ENCODE data around the gene PXMP4. TPM values are rescaled to one million over a fixed set of nuclear protein-coding genes. Genes with fewer than 3 reads are reported as not detected.

PXMP4 gene
- polyA plus RNA-seq, 1 donor (not counting 4 experiments of a cell fraction or from before 2014, with no cell fraction given), result 3.2 TPM

DNA sequence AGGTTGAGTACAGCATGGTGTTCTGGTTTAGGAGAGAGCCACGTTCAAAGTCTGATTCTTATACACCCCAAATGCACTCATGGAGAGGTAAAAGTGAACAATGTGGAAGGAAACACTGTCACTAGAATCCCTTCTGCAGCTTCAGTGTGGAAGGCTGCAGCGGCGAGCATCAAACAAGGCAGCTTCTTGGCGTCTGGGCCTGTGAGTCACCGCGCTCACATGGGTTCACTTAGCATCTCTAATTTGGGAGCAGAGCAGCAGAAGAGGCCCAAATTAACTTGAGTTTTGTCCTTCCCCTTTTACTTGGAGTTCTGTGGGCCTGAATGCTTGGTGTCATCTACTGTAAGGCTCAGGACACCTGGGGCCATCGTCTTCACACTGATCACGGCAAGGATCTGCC, 23.0 kb downstream of the PXMP4 start:
- H3K9me1 ChIP-seq (ENCODE audit: control insufficient read depth, extremely low read depth, insufficient read depth, low read length), result no peaks in the 10 kb centered on the region
- H3K4me1 ChIP-seq (ENCODE audit: control insufficient read depth, extremely low read depth, insufficient read depth, low read length), result no peaks in the 10 kb centered on the region
- DNase-seq (ENCODE audit: low read depth, low spot score) (no peak), FAIRE-seq (no peak)
- H3K27me3 ChIP-seq (ENCODE audit: control insufficient read depth, extremely low read depth, insufficient read depth, low read length), result no peaks in the 10 kb centered on the region
- H3K79me2 ChIP-seq (ENCODE audit: control insufficient read depth, insufficient read depth, low read length), result no peaks in the 10 kb centered on the region
- no peak overlapping the region for H3K4me3 ChIP-seq (ENCODE audit: control insufficient read depth in 2 of 3, extremely low read depth in 1 of 3, insufficient read depth in 2 of 3, low read depth in 1 of 3, low read length in 3 of 3)
- H3K9me3 ChIP-seq (ENCODE audit: control insufficient read depth, low read depth, low read length), result no peaks in the 10 kb centered on the region
- no peak overlapping the region for H3K27ac ChIP-seq (ENCODE audit: control insufficient read depth, insufficient read depth, low read length)
- no peaks in the 10 kb centered on the region for H4K20me1 ChIP-seq (ENCODE audit: control insufficient read depth, extremely low read depth, insufficient read depth, low read length)
- H3K9ac ChIP-seq (ENCODE audit: control insufficient read depth, extremely low read depth, insufficient read depth, low read length), result no peak overlapping the region
- no peak overlapping the region for H3K4me2 ChIP-seq (ENCODE audit: control insufficient read depth, extremely low read depth, insufficient read depth, low read depth, low read length)
- dilution Hi-C loops (cut with MboI; ENCODE audit: extremely low pct_ligation_motif_present, low sequenced_read_pairs), result no loop called here
- H3K36me3 ChIP-seq (ENCODE audit: control insufficient read depth in 2 of 2, extremely low read depth in 1 of 2, insufficient read depth in 2 of 2, low read length in 2 of 2), result no peaks in the 10 kb centered on the region
- TF ChIP-seq EZH2 (IDR thresholded peaks at IDR 0.05; ENCODE audit: low read length), result no peak
- TF ChIP-seq, protein P1, sequence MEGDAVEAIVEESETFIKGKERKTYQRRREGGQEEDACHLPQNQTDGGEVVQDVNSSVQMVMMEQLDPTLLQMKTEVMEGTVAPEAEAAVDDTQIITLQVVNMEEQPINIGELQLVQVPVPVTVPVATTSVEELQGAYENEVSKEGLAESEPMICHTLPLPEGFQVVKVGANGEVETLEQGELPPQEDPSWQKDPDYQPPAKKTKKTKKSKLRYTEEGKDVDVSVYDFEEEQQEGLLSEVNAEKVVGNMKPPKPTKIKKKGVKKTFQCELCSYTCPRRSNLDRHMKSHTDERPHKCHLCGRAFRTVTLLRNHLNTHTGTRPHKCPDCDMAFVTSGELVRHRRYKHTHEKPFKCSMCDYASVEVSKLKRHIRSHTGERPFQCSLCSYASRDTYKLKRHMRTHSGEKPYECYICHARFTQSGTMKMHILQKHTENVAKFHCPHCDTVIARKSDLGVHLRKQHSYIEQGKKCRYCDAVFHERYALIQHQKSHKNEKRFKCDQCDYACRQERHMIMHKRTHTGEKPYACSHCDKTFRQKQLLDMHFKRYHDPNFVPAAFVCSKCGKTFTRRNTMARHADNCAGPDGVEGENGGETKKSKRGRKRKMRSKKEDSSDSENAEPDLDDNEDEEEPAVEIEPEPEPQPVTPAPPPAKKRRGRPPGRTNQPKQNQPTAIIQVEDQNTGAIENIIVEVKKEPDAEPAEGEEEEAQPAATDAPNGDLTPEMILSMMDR (optimal IDR thresholded peaks at IDR 0.05 in 1 of 3, IDR thresholded peaks at IDR 0.05 in 1 of 3, conservative IDR thresholded peaks at IDR 0.05 in 1 of 3; ENCODE audit: extremely low read depth in 1 of 3, insufficient read depth in 2 of 3, low read length in 3 of 3), result no peak
- no peak overlapping the region for H2AFZ ChIP-seq (ENCODE audit: control insufficient read depth, low read length)

DNA sequence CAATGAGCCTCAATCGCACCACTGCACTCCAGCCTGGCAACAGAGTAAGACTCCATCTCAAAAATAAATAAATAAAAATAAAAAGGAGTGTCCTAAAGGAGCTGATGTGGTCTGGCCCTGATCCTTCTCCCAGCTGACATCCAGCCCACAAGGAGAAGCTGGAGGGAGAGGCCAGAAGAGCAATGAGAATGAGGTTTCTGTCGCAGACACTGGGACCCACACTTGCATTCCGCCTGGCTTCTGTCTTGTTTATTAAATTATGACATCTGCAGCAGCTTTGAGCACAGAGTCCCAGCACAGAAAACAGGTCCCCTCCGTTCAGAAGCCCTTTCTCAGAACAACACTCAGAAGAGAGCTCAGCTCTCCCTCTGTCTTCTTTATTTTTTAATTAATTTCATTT, 23.7 kb downstream of the PXMP4 start:
- Histone ChIP-seq H3K4me3 (ENCODE audit: control insufficient read depth in 2 of 3, extremely low read depth in 1 of 3, insufficient read depth in 2 of 3, low read depth in 1 of 3, low read length in 3 of 3) (no peak overlapping the region), H3K27me3 (ENCODE audit: control insufficient read depth, extremely low read depth, insufficient read depth, low read length) (no peaks in the 10 kb centered on the region), H3K4me1 (ENCODE audit: control insufficient read depth, extremely low read depth, insufficient read depth, low read length) (no peaks in the 10 kb centered on the region), H3K79me2 (ENCODE audit: control insufficient read depth, insufficient read depth, low read length) (no peaks in the 10 kb centered on the region), H2AFZ (ENCODE audit: control insufficient read depth, low read length) (no peak overlapping the region), H3K36me3 (ENCODE audit: control insufficient read depth in 2 of 2, extremely low read depth in 1 of 2, insufficient read depth in 2 of 2, low read length in 2 of 2) (no peaks in the 10 kb centered on the region), H3K9ac (ENCODE audit: control insufficient read depth, extremely low read depth, insufficient read depth, low read length) (no peak overlapping the region), H3K27ac (ENCODE audit: control insufficient read depth, insufficient read depth, low read length) (no peak overlapping the region), H4K20me1 (ENCODE audit: control insufficient read depth, extremely low read depth, insufficient read depth, low read length) (no peaks in the 10 kb centered on the region), H3K9me3 (ENCODE audit: control insufficient read depth, low read depth, low read length) (no peaks in the 10 kb centered on the region), H3K4me2 (ENCODE audit: control insufficient read depth, extremely low read depth, insufficient read depth, low read depth, low read length) (no peak overlapping the region), H3K9me1 (ENCODE audit: control insufficient read depth, extremely low read depth, insufficient read depth, low read length) (no peaks in the 10 kb centered on the region)
- no peak for DNase-seq (ENCODE audit: low read depth, low spot score)
- TF ChIP-seq EZH2 (IDR thresholded peaks at IDR 0.05; ENCODE audit: low read length), result no peak
- TF ChIP-seq, protein P1 (optimal IDR thresholded peaks at IDR 0.05 in 1 of 3, IDR thresholded peaks at IDR 0.05 in 1 of 3, conservative IDR thresholded peaks at IDR 0.05 in 1 of 3; ENCODE audit: extremely low read depth in 1 of 3, insufficient read depth in 2 of 3, low read length in 3 of 3), result no peak
- dilution Hi-C loops (cut with MboI; ENCODE audit: extremely low pct_ligation_motif_present, low sequenced_read_pairs), result no loop called here
- no peak for FAIRE-seq
